Limb (tissue), 2 donors: ENCODE measurements around the gene P3H3.
A peak's percentile ranks its signal among the peaks of the same experiment; 100 is the strongest.
"Not testable (repeated sequence)": the region's sequence is repeated elsewhere in the genome, so short reads cannot be mapped to it uniquely, and the experiment has no call there.

Experiments
- DNase-seq, 2 donors: peaks; one replicate each; pipeline ENCODE4 v3.0.0-alpha.2; 2016; ENCODE audit errors: extremely low spot score in 2 of 2

P3H3 gene

GRCh38 chr12:6865307-6865706 lies 37.1 kb downstream of the P3H3 start:
- DNase-seq: not testable (repeated sequence)

- DNase-seq: no peak
Observed at GRCh38 chr12:6866163-6866919, 38.1 kb downstream of the P3H3 start.

GRCh38 chr12:6866920-6867412 lies 38.8 kb downstream of the P3H3 start:
- DNase-seq: no peak

- peak; percentile 89 to 91 for DNase-seq
Observed at GRCh38 chr12:6867413-6868210, 39.4 kb downstream of the P3H3 start, which contains the start of gene TPI1. TSS of gene TPI1 (plus strand) at chr12:6867531. CDS start at chr12:6867567, 36 bp downstream.

- peak in 1 of 2 donors; percentile 5 for DNase-seq
Observed at GRCh38 chr12:6868211-6869048, 40.2 kb downstream of the P3H3 start.

- DNase-seq: peak; percentile 71 to 88
Observed at GRCh38 chr12:6869049-6870021, 41.1 kb downstream of the P3H3 start.

GRCh38 chr12:6870304-6870703 lies 42.1 kb downstream of the P3H3 start:
- DNase-seq: not testable (repeated sequence)

- DNase-seq: no peak
Observed at GRCh38 chr12:6871052-6871957, 43.1 kb downstream of the P3H3 start.

- peak; percentile 84 to 93 for DNase-seq
Observed at GRCh38 chr12:6872073-6873048, 44.2 kb downstream of the P3H3 start.

- peak; percentile 95 to 98 for DNase-seq
Observed at GRCh38 chr12:6873094-6874014, 45.1 kb downstream of the P3H3 start, which contains the start of gene SPSB2. TSS of gene SPSB2 (minus strand) at chr12:6873303. CDS start at chr12:6872901, 402 bp downstream.

- not testable (repeated sequence) for DNase-seq
Observed at GRCh38 chr12:6874015-6874368, 45.8 kb downstream of the P3H3 start.

- not testable (repeated sequence) for DNase-seq
Observed at GRCh38 chr12:6879824-6880223, 51.6 kb downstream of the P3H3 start.

- no peak for DNase-seq
Observed at GRCh38 chr12:6883252-6883651, 55.0 kb downstream of the P3H3 start.

GRCh38 chr12:6883683-6884082 lies 55.5 kb downstream of the P3H3 start:
- DNase-seq: no peak

GRCh38 chr12:6884539-6884938 lies 56.3 kb downstream of the P3H3 start:
- DNase-seq: no peak

GRCh38 chr12:6886206-6886999 lies 58.2 kb downstream of the P3H3 start:
- not testable (repeated sequence) for DNase-seq
